GM12864 (cell line): Measurements from ENCODE around the gene ADAMTS2.

Source experiments
- DNase-seq: peaks from one replicate; pipeline ENCODE4 v3.0.0-alpha.2; 2011; ENCODE audit warnings: low read depth
- H3K4me3 ChIP-seq: 2 replicates; pipeline ENCODE4 v1.5.1; 2011; ENCODE audit warnings: mild to moderate bottlenecking, low read depth, low read length, control low read depth
- TF ChIP-seq, protein P1 (sequence below): IDR thresholded peaks from 2 replicates; pipeline ENCODE4 v1.5.1; 2011; ENCODE audit warnings: low read depth, mild to moderate bottlenecking, moderate library complexity, low read length, control low read depth, inconsistent platforms; ENCODE audit errors: missing control alignments

Gene ADAMTS2

DNA sequence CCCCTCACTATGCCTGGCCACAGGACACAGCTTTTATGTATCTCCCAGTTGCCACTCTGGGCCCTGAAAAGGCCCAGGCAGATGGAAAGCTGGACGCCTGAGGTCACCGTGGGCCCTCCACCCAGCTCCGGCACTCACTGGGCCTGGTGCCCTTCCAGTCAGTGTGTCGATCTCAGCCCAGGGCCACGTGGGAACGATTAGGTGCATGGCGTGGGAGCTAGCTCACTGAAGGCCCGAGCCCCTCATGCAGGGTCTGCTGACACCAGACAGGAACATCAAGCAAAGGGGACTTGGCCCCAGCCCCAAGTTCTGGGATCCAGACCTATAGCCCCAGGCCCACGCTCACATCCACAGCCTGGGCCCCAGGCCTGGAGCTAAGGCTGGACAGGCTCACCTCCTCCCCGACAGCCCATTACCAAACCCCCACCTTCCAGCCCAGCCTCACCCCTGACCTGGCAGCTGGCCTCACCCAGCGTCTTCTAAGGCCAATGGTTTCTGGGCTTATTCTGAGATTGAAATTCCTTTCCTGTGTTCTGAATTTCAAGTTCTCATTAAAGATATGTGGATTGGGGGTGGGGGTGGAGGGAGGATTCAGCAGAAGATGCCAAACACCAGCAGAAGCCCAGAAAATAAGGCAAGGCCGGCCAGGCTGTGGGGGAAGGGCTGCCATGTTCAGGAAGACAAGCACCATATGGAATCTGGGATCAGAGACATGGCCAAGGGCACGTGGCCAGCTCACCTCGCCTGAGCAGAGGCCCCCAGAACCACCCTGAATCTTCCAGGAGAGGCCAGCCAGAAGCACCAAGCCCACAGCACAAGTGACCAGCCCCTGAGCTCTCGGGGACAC lies 74.5 kb downstream of the ADAMTS2 start:
- TF ChIP-seq, protein P1, sequence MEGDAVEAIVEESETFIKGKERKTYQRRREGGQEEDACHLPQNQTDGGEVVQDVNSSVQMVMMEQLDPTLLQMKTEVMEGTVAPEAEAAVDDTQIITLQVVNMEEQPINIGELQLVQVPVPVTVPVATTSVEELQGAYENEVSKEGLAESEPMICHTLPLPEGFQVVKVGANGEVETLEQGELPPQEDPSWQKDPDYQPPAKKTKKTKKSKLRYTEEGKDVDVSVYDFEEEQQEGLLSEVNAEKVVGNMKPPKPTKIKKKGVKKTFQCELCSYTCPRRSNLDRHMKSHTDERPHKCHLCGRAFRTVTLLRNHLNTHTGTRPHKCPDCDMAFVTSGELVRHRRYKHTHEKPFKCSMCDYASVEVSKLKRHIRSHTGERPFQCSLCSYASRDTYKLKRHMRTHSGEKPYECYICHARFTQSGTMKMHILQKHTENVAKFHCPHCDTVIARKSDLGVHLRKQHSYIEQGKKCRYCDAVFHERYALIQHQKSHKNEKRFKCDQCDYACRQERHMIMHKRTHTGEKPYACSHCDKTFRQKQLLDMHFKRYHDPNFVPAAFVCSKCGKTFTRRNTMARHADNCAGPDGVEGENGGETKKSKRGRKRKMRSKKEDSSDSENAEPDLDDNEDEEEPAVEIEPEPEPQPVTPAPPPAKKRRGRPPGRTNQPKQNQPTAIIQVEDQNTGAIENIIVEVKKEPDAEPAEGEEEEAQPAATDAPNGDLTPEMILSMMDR: no peak
- H3K4me3 ChIP-seq: no peak overlapping the region
- no peak for DNase-seq

DNA sequence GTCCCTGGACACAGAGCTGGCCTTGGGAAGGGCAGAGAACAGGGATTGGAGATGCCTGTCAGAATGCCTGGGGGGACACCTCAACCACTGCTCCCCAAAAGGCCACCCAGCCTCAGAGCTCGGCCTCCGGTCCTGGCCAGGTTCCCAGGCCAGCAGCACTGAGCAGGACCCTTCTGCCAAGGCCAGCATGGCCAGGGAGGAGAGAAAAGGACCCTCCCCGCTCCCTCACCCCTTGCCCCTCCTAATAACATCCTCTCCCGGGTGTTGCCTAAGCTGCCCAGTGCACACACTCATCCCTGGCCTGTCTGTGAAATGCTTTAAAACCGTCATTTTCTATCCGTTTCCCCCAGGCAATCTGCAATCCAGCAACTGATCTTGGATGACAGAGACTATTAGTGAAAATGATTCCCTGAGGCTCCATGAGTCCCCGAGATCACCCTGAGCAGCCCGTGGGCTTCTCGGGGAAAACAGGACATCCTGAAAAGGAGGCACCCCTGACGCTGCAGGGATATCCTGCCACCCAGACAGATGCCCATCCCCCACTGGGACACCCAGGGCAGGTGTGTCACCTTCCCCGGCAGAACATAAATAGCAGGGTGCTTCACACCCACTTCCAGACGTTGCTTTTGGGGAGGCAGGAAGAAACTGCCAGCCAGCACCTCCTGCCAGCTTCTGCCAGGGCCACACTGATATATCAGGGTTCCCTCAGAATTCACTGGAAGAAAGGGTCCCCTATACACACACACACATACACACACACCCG lies 75.3 kb downstream of the ADAMTS2 start:
- no peak overlapping the region for H3K4me3 ChIP-seq
- TF ChIP-seq, protein P1: no peak
- DNase-seq: no peak

DNA sequence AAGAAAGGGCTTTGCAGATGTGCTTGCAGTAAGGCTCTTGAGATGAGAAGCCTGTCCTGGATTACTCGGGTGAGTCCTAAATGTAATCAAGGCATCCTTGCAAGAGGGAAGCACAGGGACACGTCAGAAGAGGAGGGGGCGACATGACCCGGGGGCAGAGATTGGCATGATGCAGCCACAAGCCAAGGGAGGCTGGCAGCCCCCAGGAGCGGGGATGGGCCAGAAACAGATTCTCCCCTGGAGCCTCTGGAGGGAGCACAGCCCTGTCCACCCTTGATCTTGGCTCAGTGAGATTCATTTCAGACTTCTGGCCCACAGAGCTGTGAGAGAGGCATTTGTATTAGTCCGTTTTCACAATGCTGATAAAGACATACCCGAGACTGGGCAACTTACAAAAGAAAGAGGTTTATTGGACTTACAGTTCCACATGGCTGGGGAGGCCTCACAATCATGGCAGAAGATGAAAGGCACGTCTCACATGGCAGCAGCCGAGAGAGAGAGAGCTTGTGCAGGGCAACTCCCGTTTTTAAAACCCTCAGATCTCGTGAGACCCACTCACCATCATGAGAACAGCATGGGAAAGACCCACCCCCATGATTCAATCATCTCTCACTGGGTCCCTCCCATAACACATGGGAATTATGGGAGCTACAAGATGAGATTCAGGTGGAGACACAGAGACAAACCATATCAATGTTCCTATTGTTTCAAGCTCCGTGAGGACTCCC lies 76.1 kb downstream of the ADAMTS2 start:
- TF ChIP-seq, protein P1: no peak
- no peak overlapping the region for H3K4me3 ChIP-seq
- no peak for DNase-seq

DNA sequence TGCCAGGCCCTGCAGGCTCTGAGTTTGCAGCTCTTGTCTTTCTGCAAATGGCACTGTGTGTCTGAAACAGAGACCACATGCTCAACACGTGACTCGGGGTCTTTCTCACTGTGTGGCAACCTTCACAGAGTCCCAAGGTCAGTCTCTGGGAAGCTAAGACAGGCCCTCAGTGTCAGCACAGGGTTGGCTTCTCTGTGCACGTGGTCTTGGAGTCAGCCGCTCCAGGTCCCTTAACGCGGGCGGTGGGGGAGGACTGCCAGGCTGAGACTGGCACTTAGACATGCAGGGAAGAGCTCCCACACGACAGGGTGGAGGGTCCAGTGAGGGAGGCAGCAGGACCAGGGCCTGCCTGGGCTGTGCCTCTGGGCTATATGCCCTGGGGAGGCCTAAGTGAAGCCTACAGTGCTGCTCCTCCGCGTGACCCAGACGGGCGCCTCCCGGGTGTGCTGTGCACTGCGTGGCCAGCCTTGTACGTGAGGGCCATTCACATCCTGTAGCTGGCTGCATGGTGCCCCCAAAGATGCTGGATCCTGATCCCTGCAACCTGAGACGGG lies 76.8 kb downstream of the ADAMTS2 start:
- TF ChIP-seq, protein P1: no peak
- H3K4me3 ChIP-seq: no peak overlapping the region
- no peak for DNase-seq

DNA sequence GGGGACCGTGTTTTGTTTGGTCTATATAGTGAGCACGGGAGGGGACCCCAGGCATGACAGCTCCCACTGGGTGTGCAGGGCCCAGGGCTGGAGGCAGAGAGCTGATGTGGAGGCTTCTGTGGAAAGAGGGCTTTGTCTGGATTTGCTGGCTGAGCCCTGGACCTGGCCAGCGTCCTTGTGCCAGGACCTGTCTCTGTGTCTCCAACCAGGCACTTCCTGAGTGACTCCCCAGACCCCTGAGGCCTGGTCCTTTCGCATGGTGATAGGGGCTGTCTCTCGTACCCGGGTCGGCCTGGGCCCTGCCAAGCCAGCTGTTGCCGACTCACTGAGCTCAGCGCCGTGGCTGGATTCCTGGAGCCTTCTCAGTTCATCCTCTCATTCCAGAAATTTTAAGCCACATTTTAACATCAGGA lies 77.6 kb downstream of the ADAMTS2 start:
- no peak overlapping the region for H3K4me3 ChIP-seq
- no peak for DNase-seq
- TF ChIP-seq, protein P1: no peak

DNA sequence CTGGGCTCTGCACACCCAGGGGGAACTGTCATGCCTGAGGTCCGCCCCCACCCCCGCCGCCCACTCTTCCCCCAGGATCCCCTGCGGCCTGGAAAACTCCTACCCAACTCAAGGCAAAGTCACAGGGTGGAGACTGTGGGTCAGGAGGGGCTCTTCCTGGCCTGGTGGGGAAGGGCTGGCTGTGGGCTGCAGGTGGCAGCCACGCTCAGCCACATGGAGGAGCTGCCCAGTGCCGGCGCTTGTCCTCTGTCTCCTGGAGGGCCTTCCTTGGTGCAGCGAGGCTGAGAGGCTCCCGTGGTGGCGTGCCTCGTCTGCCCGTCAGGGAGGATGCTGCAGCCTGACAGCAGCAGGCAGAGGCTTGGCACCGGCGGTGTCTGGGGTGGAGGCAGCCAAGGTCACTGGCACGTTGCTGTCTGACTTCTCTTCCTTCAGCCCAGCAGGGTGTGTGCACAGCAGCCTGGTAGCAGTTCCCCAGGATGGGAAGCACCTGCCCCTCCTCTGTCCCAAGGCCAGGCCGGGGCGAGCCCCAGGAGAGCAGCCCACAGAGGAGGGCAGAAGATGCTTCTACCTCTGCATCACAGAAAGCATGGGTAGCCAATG lies 78.1 kb downstream of the ADAMTS2 start:
- TF ChIP-seq, protein P1: no peak

More for the DNA sequence above, 78.1 kb downstream of the ADAMTS2 start:
- no peak overlapping the region for H3K4me3 ChIP-seq
- no peak for DNase-seq
